Measurements from ENCODE around the gene MMAB.
A peak's percentile ranks its signal among the peaks of the same experiment; 100 is the strongest.

The MMAB gene

DNA sequence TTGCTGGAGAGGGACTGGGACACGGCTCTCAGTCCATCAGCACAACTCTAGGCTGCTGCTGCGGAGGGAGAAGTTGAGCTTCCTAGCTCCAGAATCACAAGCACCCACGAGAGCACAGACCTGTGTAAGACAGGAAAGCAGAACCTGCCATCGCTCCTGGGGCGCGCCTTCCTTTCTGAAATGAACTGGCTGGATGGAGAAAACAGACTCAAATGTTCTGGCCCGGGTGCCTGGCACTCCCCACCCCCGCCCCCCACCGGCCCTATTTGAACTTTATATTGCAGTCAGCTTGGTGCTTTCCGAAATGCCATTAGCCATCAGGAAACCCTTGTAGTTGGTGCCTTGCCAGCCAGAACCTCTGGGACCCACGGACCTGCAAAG lies 24.1 kb upstream of the MMAB start:
- Histone ChIP-seq H3K36me3 (peaks cover 0 to 51% (median 6%) of the 10 kb centered on the region in 3 donors), H3K4me3 (peak overlapping the region in 1 of 2 donors; percentile 17), H3K27ac (no peak overlapping the region), H3K9me3 (no peaks in the 10 kb centered on the region), H3K27me3 (peaks cover 0 to 4% of the 10 kb centered on the region in 2 donors), H3K4me1 (peaks cover 0 to 12% (median 6%) of the 10 kb centered on the region in 4 donors)
- intact Hi-C loops (cut with DNase I; ENCODE audit: low total_unique reads): loop anchor here (2.0 to 10.0 kb wide), 2 partner anchors 175 to 277 kb away; no protein-coding TSS in a partner anchor
- DNase-seq: no peak
- TF ChIP-seq, protein P1, sequence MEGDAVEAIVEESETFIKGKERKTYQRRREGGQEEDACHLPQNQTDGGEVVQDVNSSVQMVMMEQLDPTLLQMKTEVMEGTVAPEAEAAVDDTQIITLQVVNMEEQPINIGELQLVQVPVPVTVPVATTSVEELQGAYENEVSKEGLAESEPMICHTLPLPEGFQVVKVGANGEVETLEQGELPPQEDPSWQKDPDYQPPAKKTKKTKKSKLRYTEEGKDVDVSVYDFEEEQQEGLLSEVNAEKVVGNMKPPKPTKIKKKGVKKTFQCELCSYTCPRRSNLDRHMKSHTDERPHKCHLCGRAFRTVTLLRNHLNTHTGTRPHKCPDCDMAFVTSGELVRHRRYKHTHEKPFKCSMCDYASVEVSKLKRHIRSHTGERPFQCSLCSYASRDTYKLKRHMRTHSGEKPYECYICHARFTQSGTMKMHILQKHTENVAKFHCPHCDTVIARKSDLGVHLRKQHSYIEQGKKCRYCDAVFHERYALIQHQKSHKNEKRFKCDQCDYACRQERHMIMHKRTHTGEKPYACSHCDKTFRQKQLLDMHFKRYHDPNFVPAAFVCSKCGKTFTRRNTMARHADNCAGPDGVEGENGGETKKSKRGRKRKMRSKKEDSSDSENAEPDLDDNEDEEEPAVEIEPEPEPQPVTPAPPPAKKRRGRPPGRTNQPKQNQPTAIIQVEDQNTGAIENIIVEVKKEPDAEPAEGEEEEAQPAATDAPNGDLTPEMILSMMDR (IDR thresholded peaks at IDR 0.05): no peak

DNA sequence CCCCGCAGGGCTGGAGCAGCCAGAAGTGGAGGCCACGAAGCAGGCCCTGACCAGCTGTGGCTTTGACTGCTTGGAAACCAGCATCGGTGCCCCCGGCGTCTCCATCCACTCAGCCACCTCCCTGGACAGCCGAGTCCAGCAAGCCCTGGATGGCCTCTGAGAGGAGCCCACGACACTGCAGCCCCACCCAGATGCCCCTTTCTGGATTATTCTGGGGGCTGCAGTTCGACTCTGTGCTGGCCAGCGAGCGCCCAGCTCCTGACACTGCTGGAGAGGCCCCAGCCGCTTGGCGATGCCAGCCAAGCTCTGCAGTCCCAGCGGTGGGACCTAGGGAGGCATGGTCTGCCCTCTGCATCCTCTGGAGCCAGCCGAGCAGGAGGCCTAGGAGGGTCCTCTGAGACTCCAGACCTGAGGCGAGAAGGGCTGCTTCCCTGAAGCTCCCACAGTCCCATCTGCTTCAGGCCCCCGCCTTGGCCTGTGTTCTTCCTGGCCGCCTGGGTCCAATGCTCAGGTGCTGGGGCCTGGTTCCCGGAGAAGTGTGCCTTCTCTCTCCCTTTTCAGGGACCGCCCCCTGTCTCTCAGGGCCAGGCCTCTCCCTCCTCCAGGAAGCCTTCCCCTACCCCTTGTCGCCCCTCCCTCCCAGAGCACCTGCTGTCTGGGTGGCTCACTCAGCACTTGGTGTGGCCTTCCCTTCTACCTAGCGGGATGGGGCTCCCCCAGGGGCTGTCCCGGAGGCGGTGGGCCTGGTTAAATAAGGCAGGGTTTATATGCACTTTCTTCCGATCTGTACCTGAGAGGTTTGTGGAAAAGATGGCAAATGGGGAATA lies 23.3 kb upstream of the MMAB start:
- H3K27me3 ChIP-seq: peaks cover 0 to under 1% of the 10 kb centered on the region in 2 donors
- H3K4me1 ChIP-seq: peaks cover 0 to 12% (median 6%) of the 10 kb centered on the region in 4 donors
- intact Hi-C loops (cut with DNase I; ENCODE audit: low total_unique reads): loop anchor here (1.0 to 10.0 kb wide), 3 partner anchors 119 to 278 kb away; no protein-coding TSS in a partner anchor
- no peaks in the 10 kb centered on the region for H3K9me3 ChIP-seq
- TF ChIP-seq, protein P1 (IDR thresholded peaks at IDR 0.05): no peak
- H3K4me3 ChIP-seq: no peak overlapping the region
- peaks cover 0 to 58% (median 7%) of the 10 kb centered on the region in 3 donors for H3K36me3 ChIP-seq
- no peak for DNase-seq
- no peak overlapping the region for H3K27ac ChIP-seq

DNA sequence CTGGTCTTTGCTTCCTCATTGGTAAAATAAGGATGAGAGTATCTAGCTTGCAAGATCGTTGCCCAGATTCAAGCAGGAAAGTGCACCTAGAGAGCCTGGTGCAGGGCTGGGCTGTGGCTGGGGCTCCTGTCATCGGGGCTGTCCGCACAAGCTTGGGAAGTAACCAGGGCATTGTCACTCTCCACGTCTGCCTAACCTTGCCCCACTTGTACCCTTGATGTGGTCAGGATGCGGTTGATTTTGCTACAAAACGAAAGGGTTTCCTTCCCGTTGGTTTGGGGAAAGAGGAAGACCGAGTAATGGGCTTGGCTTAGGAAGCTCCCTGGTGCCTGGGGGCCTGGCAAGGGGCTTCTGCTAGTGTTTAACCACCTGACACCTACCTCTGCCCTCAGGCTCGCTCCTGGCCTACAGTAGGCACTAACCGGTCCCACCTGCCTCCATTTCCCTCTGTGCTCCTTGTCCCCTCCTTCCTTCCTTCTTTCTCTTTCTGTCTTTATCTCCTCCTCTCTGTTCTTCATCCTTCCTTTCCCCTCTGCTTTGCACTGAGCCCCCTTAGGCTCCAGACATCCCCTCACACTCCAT lies 22.1 kb upstream of the MMAB start:
- H3K36me3 ChIP-seq: peaks cover 0 to 71% (median 12%) of the 10 kb centered on the region in 3 donors
- intact Hi-C loops (cut with DNase I; ENCODE audit: low total_unique reads): loop anchor here (10.0 kb wide), 1 partner anchor 279 kb away; no protein-coding TSS in a partner anchor

DNA sequence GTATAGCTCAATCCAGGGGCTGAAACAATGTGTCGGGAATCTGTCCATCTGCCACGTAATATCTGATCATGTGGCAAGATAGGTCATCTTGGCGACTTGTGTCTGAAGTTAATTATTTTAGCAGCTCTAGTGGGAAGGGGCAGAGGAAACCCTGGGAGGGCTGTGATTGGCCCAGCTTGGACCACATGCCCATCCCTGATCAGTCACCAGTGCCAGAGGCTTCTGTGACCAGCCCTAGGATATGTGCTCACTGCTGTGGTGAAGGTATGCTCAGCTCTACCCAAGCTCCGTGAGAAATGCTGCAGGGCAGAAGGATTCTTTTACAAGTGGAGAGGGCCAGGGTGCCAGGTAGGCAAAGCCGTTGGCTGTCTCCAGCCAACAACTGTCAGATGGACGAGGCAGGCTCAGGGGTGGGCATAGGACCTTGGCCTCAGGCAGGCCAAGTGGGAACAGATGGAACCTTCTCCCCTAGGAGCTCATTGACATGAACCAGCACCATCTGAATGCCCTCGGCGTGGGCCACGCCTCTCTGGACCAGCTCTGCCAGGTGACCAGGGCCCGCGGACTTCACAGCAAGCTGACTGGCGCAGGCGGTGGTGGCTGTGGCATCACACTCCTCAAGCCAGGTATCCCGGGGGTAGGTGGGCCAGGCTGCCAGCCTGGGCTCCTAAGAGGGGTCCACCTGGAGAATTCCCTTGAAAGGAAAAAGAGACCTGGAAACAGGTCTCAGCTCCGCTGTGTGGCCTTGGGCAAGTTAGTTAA lies 21.4 kb upstream of the MMAB start:
- H3K4me3 ChIP-seq: no peak overlapping the region
- intact Hi-C loops (cut with DNase I; ENCODE audit: low total_unique reads): loop anchor here (10.0 kb wide), 1 partner anchor 280 kb away; no protein-coding TSS in a partner anchor
- H3K4me1 ChIP-seq: peaks cover 0 to 12% (median 6%) of the 10 kb centered on the region in 4 donors
- no peaks in the 10 kb centered on the region for H3K9me3 ChIP-seq
- no peaks in the 10 kb centered on the region for H3K27me3 ChIP-seq
- H3K36me3 ChIP-seq: peaks cover 0 to 77% (median 12%) of the 10 kb centered on the region in 3 donors
- DNase-seq: no peak
- no peak overlapping the region for H3K27ac ChIP-seq
- TF ChIP-seq, protein P1 (IDR thresholded peaks at IDR 0.05): no peak

More for the DNA sequence above, 22.1 kb upstream of the MMAB start:
- Histone ChIP-seq H3K27me3 (no peaks in the 10 kb centered on the region), H3K9me3 (no peaks in the 10 kb centered on the region), H3K27ac (no peak overlapping the region), H3K4me1 (peaks cover 0 to 12% (median 6%) of the 10 kb centered on the region in 4 donors), H3K4me3 (no peak overlapping the region)
- TF ChIP-seq, protein P1 (IDR thresholded peaks at IDR 0.05): no peak
- no peak for DNase-seq

DNA sequence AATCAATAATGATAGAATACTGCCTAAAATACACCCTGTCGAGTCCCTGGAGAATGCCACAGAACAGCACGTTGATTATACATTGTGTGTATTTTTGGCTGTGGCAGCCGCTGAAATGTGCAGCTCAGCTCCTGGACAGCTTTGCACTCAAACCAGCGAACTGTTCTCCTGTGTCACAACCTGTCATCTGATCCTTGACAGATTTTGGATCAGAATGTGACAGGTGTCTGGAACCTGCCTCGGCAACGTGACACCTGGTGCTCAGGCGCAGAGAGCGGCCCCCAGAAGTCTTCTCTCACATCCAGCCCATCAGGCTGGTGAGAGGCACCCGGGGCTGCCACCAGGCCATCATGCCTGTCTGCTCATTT lies 19.6 kb upstream of the MMAB start:
- Histone ChIP-seq H3K9me3 (no peaks in the 10 kb centered on the region), H3K36me3 (peaks cover 5 to 96% (median 20%) of the 10 kb centered on the region in 3 donors), H3K4me1 (peaks cover 0 to 7% (median 5%) of the 10 kb centered on the region in 4 donors), H3K27ac (no peak overlapping the region), H3K27me3 (no peaks in the 10 kb centered on the region), H3K4me3 (no peak overlapping the region)
- DNase-seq: no peak
- TF ChIP-seq, protein P1 (IDR thresholded peaks at IDR 0.05): no peak
- intact Hi-C loops (cut with DNase I; ENCODE audit: low total_unique reads): loop anchor here (10.0 kb wide), 1 partner anchor 282 kb away; no protein-coding TSS in a partner anchor

All from tibial artery (tissue), 4 donors.